Osteocyte (in vitro differentiated cells): Measurements from ENCODE around the gene OVCA2. TPM values are rescaled to one million over a fixed set of nuclear protein-coding genes. Genes with fewer than 3 reads are reported as not detected.
A peak's percentile ranks its signal among the peaks of the same experiment; 100 is the strongest.

ENCODE experiments used
- DNase-seq: peaks from one replicate; pipeline ENCODE4 v3.0.0; 2021; ENCODE audit warnings: mixed read lengths; ENCODE audit not compliant: unreplicated experiment; ENCODE audit errors: extremely low spot score
- H3K27ac Mint-ChIP-seq: one replicate; pipeline ENCODE4 v1.8.0; 2021; ENCODE audit warnings: mild to moderate bottlenecking, mixed read lengths; ENCODE audit not compliant: unreplicated experiment
- H3K27me3 Mint-ChIP-seq: one replicate; pipeline ENCODE4 v1.8.0; 2021; ENCODE audit warnings: mixed read lengths; ENCODE audit not compliant: unreplicated experiment
- H3K36me3 Mint-ChIP-seq: one replicate; pipeline ENCODE4 v1.8.0; 2021; ENCODE audit warnings: mixed read lengths; ENCODE audit not compliant: unreplicated experiment
- H3K4me1 Mint-ChIP-seq: one replicate; pipeline ENCODE4 v1.8.0; 2021; ENCODE audit warnings: mixed read lengths; ENCODE audit not compliant: unreplicated experiment
- H3K4me3 Mint-ChIP-seq: one replicate; pipeline ENCODE4 v1.8.0; 2021; ENCODE audit warnings: mild to moderate bottlenecking, moderate library complexity, mixed read lengths; ENCODE audit not compliant: unreplicated experiment
- H3K9me3 Mint-ChIP-seq: one replicate; pipeline ENCODE4 v1.8.0; 2021; ENCODE audit warnings: mixed read lengths; ENCODE audit not compliant: unreplicated experiment
- total RNA-seq: library from RNA; stranded (reverse); gene quantifications from 2 replicates; pipeline ENCODE4 v1.2.1, GENCODE V29; 2021
- TF ChIP-seq, protein P1 (sequence below): fragments of 200-600 bp; sonication (generic); IDR thresholded peaks from 2 replicates; pipeline ENCODE4 v1.5.0; 2021; ENCODE audit warnings: antibody characterized with exemption, mild to moderate bottlenecking, moderate library complexity

Gene OVCA2
- total RNA-seq, 1 donor from 2014 or later: 33.2 TPM

DNA sequence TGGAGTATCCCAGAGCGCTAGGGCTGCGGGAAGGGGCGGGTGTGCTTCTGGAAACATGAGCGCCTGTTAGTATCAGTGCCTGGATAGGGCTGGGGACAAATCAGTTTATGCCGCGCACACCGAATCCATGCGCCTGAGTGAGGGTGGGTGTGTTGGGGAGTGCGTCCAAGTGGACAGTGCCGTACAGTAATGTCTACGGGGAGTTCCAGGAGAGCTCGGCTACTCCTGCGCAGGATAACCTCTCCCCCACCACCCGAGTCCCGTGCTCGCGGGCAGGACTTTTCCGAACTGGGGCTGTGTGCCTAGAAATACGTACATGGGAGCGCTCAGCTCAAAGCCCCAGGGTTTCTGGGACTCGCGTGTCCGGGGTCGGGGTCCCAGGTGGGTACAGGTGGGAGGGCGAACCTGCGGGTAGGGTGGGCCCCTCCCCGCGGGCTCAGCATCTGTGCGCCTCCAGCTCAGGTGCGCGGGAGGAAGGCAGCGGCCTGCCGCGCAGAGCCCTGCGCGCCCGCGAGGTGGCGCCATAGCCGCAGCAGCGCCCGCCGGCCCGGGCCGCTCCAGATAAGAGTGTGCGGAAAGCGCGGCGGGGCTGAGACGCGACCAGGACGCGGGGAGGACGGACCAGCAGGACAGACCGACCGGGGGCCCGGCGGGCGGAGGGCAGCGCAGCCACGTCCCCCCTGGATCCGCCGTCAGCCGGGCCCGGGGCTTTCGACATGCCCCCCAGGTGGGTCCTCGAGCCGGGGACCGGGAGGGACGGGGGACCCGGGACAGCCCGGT lies 12.9 kb downstream of the OVCA2 start, which contains the start of gene HIC1:
HIC1 (plus strand) TSS at position 592 of the 780 bp plus-strand sequence. CDS start 1,588 bp downstream, outside the sequence.
- Mint-ChIP-seq H3K4me3 (peak within 1 kb of the TSS; percentile 62), H3K27me3 (peaks cover 4% of the 10 kb centered on the region), H3K4me1 (peaks cover 21% of the 10 kb centered on the region), H3K27ac (no peak within 1 kb of the TSS), H3K9me3 (no peaks in the 10 kb centered on the region), H3K36me3 (peaks cover 3% of the 10 kb centered on the region)
- TF ChIP-seq, protein P1, sequence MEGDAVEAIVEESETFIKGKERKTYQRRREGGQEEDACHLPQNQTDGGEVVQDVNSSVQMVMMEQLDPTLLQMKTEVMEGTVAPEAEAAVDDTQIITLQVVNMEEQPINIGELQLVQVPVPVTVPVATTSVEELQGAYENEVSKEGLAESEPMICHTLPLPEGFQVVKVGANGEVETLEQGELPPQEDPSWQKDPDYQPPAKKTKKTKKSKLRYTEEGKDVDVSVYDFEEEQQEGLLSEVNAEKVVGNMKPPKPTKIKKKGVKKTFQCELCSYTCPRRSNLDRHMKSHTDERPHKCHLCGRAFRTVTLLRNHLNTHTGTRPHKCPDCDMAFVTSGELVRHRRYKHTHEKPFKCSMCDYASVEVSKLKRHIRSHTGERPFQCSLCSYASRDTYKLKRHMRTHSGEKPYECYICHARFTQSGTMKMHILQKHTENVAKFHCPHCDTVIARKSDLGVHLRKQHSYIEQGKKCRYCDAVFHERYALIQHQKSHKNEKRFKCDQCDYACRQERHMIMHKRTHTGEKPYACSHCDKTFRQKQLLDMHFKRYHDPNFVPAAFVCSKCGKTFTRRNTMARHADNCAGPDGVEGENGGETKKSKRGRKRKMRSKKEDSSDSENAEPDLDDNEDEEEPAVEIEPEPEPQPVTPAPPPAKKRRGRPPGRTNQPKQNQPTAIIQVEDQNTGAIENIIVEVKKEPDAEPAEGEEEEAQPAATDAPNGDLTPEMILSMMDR: peak; percentile 98
- peak; percentile 92 for DNase-seq

DNA sequence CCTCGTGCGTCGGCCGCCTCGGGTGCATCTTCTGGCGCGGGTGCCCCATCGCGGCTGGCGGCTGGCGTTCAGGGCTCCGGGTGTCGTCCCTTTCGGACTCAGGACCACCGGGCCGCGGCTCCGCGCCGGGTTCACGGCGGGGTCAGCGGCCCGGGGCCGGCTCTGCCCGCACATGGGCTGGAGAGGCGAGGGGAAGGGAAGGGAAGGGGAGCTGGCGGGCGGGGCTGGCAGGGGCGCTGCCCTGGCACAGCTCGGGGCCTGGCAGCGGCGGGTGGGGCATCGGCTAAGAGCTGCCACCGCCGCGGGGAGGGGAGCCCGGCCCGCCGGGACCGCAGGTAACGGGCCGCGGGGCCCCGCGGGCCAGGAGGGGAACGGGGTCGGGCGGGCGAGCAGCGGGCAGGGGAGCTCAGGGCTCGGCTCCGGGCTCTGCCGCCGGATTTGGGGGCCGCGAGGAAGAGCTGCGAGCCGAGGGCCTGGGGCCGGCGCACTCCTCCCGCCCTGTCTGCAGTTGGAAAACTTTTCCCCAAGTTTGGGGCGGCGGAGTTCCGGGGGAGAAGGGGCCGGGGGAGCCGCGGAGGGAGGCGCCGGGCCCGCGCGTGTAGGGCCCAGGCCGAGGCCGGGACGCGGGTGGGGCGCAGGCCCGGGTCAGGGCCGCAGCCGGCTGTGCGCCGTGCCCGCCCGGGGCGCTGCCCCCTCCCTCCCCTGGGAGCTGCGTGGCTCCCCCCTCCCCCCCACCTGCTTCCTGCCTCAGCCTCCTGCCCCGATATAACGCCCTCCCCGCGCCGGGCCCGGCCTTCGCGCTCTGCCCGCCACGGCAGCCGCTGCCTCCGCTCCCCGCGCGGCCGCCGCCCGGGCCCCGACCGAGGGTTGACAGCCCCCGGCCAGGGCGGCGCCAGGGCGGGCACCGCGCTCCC lies 13.7 kb downstream of the OVCA2 start:
- Mint-ChIP-seq H3K27ac (no peak overlapping the region), H3K27me3 (peaks cover 4% of the 10 kb centered on the region)

DNA sequence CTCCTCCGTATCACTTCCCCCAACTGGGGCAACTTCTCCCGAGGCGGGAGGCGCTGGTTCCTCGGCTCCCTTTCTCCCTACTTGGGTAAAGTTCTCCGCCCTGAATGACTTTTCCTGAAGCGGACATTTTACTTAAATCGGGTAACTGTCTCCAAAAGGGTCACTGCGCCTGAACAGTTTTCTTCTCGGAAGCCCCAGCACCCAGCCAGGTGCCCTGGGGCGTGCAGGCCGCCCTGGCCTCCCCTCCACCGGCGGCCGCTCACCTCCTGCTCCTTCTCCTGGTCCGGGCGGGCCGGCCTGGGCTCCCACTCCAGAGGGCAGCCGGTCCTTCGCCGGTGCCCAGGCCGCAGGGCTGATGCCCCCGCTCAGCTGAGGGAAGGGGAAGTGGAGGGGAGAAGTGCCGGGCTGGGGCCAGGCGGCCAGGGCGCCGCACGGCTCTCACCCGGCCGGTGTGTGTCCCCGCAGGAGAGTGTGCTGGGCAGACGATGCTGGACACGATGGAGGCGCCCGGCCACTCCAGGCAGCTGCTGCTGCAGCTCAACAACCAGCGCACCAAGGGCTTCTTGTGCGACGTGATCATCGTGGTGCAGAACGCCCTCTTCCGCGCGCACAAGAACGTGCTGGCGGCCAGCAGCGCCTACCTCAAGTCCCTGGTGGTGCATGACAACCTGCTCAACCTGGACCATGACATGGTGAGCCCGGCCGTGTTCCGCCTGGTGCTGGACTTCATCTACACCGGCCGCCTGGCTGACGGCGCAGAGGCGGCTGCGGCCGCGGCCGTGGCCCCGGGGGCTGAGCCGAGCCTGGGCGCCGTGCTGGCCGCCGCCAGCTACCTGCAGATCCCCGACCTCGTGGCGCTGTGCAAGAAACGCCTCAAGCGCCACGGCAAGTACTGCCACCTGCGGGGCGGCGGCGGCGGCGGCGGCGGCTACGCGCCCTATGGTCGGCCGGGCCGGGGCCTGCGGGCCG lies 14.7 kb downstream of the OVCA2 start:
- H3K27ac Mint-ChIP-seq: no peak overlapping the region
- H3K27me3 Mint-ChIP-seq: peaks cover 4% of the 10 kb centered on the region
- TF ChIP-seq, protein P1: no peak
- no peaks in the 10 kb centered on the region for H3K9me3 Mint-ChIP-seq
- H3K4me3 Mint-ChIP-seq: peak overlapping the region; percentile 44
- H3K36me3 Mint-ChIP-seq: peaks cover 13% of the 10 kb centered on the region
- DNase-seq: no peak
- H3K4me1 Mint-ChIP-seq: peaks cover 24% of the 10 kb centered on the region

More for the DNA sequence above, 13.7 kb downstream of the OVCA2 start:
- Mint-ChIP-seq H3K36me3 (peaks cover 8% of the 10 kb centered on the region), H3K9me3 (no peaks in the 10 kb centered on the region), H3K4me3 (peak overlapping the region; percentile 53), H3K4me1 (peaks cover 24% of the 10 kb centered on the region)
- TF ChIP-seq, protein P1: no peak
- DNase-seq: no peak

DNA sequence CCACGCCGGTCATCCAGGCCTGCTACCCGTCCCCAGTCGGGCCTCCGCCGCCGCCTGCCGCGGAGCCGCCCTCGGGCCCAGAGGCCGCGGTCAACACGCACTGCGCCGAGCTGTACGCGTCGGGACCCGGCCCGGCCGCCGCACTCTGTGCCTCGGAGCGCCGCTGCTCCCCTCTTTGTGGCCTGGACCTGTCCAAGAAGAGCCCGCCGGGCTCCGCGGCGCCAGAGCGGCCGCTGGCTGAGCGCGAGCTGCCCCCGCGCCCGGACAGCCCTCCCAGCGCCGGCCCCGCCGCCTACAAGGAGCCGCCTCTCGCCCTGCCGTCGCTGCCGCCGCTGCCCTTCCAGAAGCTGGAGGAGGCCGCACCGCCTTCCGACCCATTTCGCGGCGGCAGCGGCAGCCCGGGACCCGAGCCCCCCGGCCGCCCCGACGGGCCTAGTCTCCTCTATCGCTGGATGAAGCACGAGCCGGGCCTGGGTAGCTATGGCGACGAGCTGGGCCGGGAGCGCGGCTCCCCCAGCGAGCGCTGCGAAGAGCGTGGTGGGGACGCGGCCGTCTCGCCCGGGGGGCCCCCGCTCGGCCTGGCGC lies 15.4 kb downstream of the OVCA2 start:
- Mint-ChIP-seq H3K36me3 (peaks cover 13% of the 10 kb centered on the region), H3K27me3 (no peaks in the 10 kb centered on the region), H3K27ac (no peak overlapping the region), H3K9me3 (no peaks in the 10 kb centered on the region), H3K4me3 (no peak overlapping the region), H3K4me1 (peaks cover 24% of the 10 kb centered on the region)
- DNase-seq: no peak
- TF ChIP-seq, protein P1: no peak
